Dendritic cell treated with granulocyte-macrophage colony-stimulating factor and Interleukin-4, amounts not matched to agents 40 ng/mL and 50 ng/mL, for 4 days (primary cell): ENCODE measurements around the gene TMPRSS2.

Experiments
- H3K27ac Mint-ChIP-seq: one replicate; pipeline ENCODE4 v1.8.0; 2022; ENCODE audit warnings: mild to moderate bottlenecking, mixed read lengths
- H3K27me3 Mint-ChIP-seq: one replicate; pipeline ENCODE4 v1.8.0; 2022; ENCODE audit warnings: mild to moderate bottlenecking, mixed read lengths
- H3K36me3 Mint-ChIP-seq: one replicate; pipeline ENCODE4 v1.8.0; 2022; ENCODE audit warnings: low read depth, mixed read lengths
- H3K4me1 Mint-ChIP-seq: one replicate; pipeline ENCODE4 v1.8.0; 2022; ENCODE audit warnings: low read depth, mixed read lengths
- H3K4me3 Mint-ChIP-seq: one replicate; pipeline ENCODE4 v1.8.0; 2022; ENCODE audit warnings: mild to moderate bottlenecking, moderate library complexity, mixed read lengths
- H3K9me3 Mint-ChIP-seq: one replicate; pipeline ENCODE4 v1.8.0; 2022; ENCODE audit warnings: mixed read lengths
- intact Hi-C: fragments of 100-400 bp; cut with micrococcal nuclease; formaldehyde crosslinking; loops from one replicate; pipeline ENCODE4 v1.15.0; 2022

Gene TMPRSS2

GRCh38 chr21:41523175-41523574 is 15.2 kb upstream of the TMPRSS2 start:
- Mint-ChIP-seq H3K9me3 (no peaks in the 10 kb centered on the region), H3K4me1 (no peaks in the 10 kb centered on the region), H3K27ac (no peak overlapping the region), H3K36me3 (no peaks in the 10 kb centered on the region), H3K27me3 (peaks cover 5% of the 10 kb centered on the region), H3K4me3 (no peak overlapping the region)
- intact Hi-C loops: no loop called here

GRCh38 chr21:41521489-41522027 is 13.6 kb upstream of the TMPRSS2 start:
- Mint-ChIP-seq H3K9me3 (no peaks in the 10 kb centered on the region), H3K4me3 (no peak overlapping the region), H3K4me1 (no peaks in the 10 kb centered on the region), H3K36me3 (no peaks in the 10 kb centered on the region), H3K27me3 (peaks cover 7% of the 10 kb centered on the region), H3K27ac (no peak overlapping the region)
- intact Hi-C loops: no loop called here

DNA sequence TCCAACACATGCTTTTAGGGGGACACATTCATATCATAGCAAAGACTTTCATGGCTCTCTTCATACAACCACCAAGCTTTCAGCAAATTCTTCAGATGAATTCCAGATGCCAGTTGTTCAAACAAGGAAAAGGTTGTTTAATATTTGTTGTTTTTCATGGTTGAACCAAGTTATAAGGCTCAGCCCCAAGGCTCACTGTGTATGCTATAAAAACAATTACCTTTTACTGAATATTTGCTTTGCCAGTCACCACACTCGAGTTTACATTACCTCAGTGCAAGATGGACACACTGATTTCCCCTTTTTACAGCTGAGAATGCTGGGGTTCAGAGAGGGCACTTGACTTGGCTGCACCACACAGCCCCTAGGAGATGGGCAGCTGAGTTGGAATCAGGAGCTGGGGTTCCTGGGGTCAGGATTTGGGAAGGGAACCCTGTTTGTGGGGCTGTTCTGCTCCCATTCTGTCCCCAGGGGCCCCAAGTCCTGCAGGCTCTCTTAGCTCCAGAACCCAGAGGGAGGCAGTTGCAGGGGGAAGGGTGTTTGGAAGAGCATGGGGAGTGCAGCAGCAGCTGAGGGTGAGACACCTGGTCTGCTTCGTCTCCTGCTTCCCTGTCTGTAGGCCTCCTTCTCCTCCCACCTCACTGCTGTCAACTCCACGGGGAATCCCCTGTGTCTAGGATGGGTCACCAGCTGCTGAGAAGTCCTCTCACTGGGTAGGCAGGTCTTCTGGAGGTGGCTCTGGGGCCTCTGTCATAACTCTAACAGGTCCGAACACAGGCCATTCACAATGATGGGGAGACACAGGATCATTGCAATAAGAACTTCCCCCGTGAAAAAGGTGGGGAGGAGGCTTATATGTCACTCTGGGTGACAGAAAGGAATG is 12.8 kb upstream of the TMPRSS2 start:
- Mint-ChIP-seq H3K4me3 (no peak overlapping the region), H3K27ac (no peak overlapping the region), H3K9me3 (no peaks in the 10 kb centered on the region), H3K4me1 (no peaks in the 10 kb centered on the region), H3K36me3 (no peaks in the 10 kb centered on the region), H3K27me3 (peaks cover 4% of the 10 kb centered on the region)
- intact Hi-C loops: no loop called here

- Mint-ChIP-seq H3K4me1 (no peaks in the 10 kb centered on the region), H3K4me3 (no peak overlapping the region), H3K9me3 (no peaks in the 10 kb centered on the region), H3K36me3 (no peaks in the 10 kb centered on the region), H3K27ac (no peak overlapping the region), H3K27me3 (peaks cover 4% of the 10 kb centered on the region)
- intact Hi-C loops: no loop called here
These were observed 12.0 kb upstream of the TMPRSS2 start for GRCh38 chr21:41519806-41520559.

DNA sequence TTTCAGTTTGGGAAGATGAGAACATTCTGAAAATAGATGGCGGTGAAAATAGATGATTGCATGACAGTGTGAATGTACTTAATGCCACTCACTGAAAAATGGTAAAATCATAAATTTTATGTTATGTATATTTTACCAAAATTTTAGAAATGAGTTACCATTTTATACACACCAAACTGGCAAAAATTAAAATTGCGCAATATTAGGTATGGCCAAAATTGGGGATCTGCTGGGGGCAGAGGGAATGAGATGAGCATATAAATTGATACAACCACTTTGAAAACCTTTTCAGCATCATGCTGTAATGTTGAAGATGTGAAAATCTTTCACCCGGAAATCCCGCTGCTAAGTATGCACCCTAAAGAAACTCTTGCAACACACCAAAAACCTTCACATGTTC is 10.8 kb upstream of the TMPRSS2 start:
- Mint-ChIP-seq H3K4me3 (no peak overlapping the region), H3K36me3 (no peaks in the 10 kb centered on the region), H3K9me3 (no peaks in the 10 kb centered on the region), H3K27ac (no peak overlapping the region), H3K27me3 (peaks cover 4% of the 10 kb centered on the region), H3K4me1 (no peaks in the 10 kb centered on the region)
- intact Hi-C loops: no loop called here

DNA sequence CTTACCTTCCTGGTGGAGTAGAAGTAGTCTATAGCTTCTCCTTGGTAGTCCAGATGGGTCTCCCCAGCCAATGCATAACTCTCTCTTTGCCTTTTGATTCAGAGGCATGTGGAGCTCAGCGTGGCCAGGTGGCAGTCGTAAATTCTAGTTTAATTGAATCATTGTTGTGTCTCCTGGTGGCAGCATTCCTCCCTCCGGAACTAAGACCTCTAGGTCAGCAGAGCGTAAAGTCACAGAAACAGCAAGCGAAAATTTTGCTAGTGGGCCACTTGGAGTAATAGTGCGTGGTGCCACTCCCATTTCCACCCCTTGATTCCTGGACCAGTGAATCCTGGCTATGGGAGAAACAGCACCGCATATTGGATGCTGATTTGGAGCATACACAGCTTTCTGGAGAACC is 3.9 kb upstream of the TMPRSS2 start:
- Mint-ChIP-seq H3K27me3 (peaks cover 42% of the 10 kb centered on the region), H3K4me3 (no peak overlapping the region), H3K27ac (no peak overlapping the region), H3K9me3 (no peaks in the 10 kb centered on the region), H3K4me1 (no peaks in the 10 kb centered on the region), H3K36me3 (no peaks in the 10 kb centered on the region)
- intact Hi-C loops: no loop called here

- no peaks in the 10 kb centered on the region for H3K9me3 Mint-ChIP-seq
- H3K27ac Mint-ChIP-seq: no peak overlapping the region
- no peak overlapping the region for H3K4me3 Mint-ChIP-seq
- no peaks in the 10 kb centered on the region for H3K4me1 Mint-ChIP-seq
- no peaks in the 10 kb centered on the region for H3K36me3 Mint-ChIP-seq
- intact Hi-C loops: no loop called here
- H3K27me3 Mint-ChIP-seq: peaks cover 56% of the 10 kb centered on the region
These were observed 2.5 kb upstream of the TMPRSS2 start for GRCh38 chr21:41510500-41510899.

DNA sequence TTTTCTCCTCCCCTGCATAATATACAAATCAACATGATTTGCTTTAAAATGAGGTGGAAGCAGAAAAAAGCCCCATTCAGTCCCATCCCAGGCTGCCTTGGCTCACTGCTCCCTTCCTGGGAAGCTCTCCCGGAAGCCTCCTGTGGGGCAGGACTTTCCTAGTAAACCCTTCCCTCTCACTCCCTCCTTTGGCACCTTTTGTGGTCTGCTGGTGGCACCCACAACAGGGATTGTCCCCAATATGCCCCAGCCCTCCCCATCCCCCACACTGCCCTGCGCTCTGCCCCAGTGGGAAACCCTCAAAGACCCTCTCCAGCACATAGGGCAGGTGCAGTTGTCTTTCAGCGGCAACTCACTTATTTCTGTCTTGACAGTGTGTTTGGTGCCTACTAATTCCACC is 1.8 kb upstream of the TMPRSS2 start:
- Mint-ChIP-seq H3K4me3 (no peak overlapping the region), H3K27ac (no peak overlapping the region), H3K36me3 (no peaks in the 10 kb centered on the region), H3K27me3 (peaks cover 61% of the 10 kb centered on the region), H3K9me3 (no peaks in the 10 kb centered on the region), H3K4me1 (no peaks in the 10 kb centered on the region)
- intact Hi-C loops: no loop called here

- no peaks in the 10 kb centered on the region for H3K9me3 Mint-ChIP-seq
- intact Hi-C loops: no loop called here
- H3K27ac Mint-ChIP-seq: no peak overlapping the region
- peaks cover 3% of the 10 kb centered on the region for H3K4me1 Mint-ChIP-seq
- no peak overlapping the region for H3K4me3 Mint-ChIP-seq
- H3K36me3 Mint-ChIP-seq: no peaks in the 10 kb centered on the region
- peaks cover 67% of the 10 kb centered on the region for H3K27me3 Mint-ChIP-seq
These were observed 1.2 kb upstream of the TMPRSS2 start for GRCh38 chr21:41509145-41509496.

GRCh38 chr21:41508415-41509144 is 622 bp upstream of the TMPRSS2 start:
- peaks cover 69% of the 10 kb centered on the region for H3K27me3 Mint-ChIP-seq
- no peaks in the 10 kb centered on the region for H3K9me3 Mint-ChIP-seq

GRCh38 chr21:41506611-41507520 is 1.1 kb downstream of the TMPRSS2 start:
- no peaks in the 10 kb centered on the region for H3K9me3 Mint-ChIP-seq
- peaks cover 6% of the 10 kb centered on the region for H3K4me1 Mint-ChIP-seq
- no peak overlapping the region for H3K4me3 Mint-ChIP-seq
- H3K27me3 Mint-ChIP-seq: peaks cover 75% of the 10 kb centered on the region
- H3K36me3 Mint-ChIP-seq: no peaks in the 10 kb centered on the region
- intact Hi-C loops: no loop called here
- no peak overlapping the region for H3K27ac Mint-ChIP-seq

More at GRCh38 chr21:41508415-41509144, 622 bp upstream of the TMPRSS2 start:
- H3K36me3 Mint-ChIP-seq: no peaks in the 10 kb centered on the region
- no peak overlapping the region for H3K27ac Mint-ChIP-seq
- H3K4me3 Mint-ChIP-seq: no peak overlapping the region
- intact Hi-C loops: no loop called here
- peaks cover 6% of the 10 kb centered on the region for H3K4me1 Mint-ChIP-seq

DNA sequence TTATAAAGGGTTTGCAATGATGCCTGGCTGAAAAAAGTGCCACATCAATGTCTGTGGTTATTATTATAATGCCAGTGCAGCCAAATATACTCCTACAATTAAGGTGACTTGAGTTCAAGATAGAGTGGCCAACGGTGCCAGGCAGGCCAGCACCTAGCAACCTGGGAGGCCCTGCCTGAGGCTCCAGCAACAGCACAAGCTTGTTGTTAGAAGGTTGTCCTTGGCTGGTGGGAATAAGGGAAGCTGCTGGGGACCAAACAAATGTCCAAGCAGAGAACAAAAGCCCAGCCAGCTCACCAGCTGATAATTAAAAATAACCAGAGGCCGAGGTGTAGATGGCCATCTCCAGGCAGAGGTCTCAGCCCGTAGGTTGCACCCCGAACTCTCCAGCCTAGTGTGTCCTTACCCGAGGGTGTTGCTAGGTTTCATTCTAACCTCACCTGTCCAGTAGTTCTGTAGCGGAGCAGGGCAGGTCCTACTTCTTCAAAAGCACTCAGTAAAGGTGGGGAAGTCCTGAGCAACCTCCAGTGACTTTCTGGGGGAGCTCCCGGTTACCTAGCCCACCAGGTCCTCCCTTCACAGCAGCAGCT is 1.9 kb downstream of the TMPRSS2 start:
- H3K9me3 Mint-ChIP-seq: no peaks in the 10 kb centered on the region
- H3K36me3 Mint-ChIP-seq: no peaks in the 10 kb centered on the region
- no peak overlapping the region for H3K4me3 Mint-ChIP-seq
- peaks cover 71% of the 10 kb centered on the region for H3K27me3 Mint-ChIP-seq
- H3K27ac Mint-ChIP-seq: no peak overlapping the region
- peaks cover 6% of the 10 kb centered on the region for H3K4me1 Mint-ChIP-seq
- intact Hi-C loops: no loop called here

DNA sequence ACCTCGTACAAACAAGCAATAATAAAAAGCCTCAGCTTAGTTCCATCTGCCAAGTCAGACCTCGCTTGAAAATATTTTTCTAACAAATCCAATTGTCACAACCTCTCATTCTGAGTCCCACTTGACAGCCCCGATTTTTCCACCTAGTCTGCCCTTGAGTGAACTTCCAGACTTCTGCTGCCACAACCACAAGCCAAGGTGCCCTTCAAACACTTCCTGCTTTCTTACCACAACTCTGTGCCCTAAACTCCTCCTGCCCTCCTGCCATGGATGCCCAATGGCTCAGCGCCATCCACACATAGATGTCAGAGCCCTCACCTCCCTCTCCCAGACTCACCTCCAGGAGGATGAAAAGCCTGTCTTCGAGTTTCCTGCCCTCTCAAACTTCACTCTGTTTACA is 3.9 kb downstream of the TMPRSS2 start:
- intact Hi-C loops: no loop called here
- Mint-ChIP-seq H3K27ac (no peak overlapping the region), H3K9me3 (no peaks in the 10 kb centered on the region), H3K4me3 (no peak overlapping the region), H3K36me3 (no peaks in the 10 kb centered on the region), H3K4me1 (peaks cover 6% of the 10 kb centered on the region), H3K27me3 (peaks cover 59% of the 10 kb centered on the region)
